Fibroblast of mammary gland (primary cell): ENCODE results near the gene CADPS2.
"Not testable (repeated sequence)": the region's sequence is repeated elsewhere in the genome, so short reads cannot be mapped to it uniquely, and the experiment has no call there.

Experiments used
- DNase-seq: peaks from one replicate; pipeline ENCODE4 v3.0.0-alpha.2; 2010; ENCODE audit warnings: low read depth
- H3K4me3 ChIP-seq: 2 replicates; pipeline ENCODE4 v1.5.1; 2011; ENCODE audit warnings: low read depth, mild to moderate bottlenecking, low read length, moderate library complexity; ENCODE audit not compliant: control insufficient read depth
- CTCF ChIP-seq: conservative IDR thresholded peaks from 2 replicates; pipeline ENCODE4 v1.5.1; 2011; ENCODE audit warnings: low read depth, low read length, inconsistent platforms; ENCODE audit not compliant: control insufficient read depth, insufficient read depth

The CADPS2 gene

GRCh38 chr7:122847871-122848473, 38.3 kb downstream of the CADPS2 start:
- TF ChIP-seq CTCF: no peak
- DNase-seq: no peak
- H3K4me3 ChIP-seq: no peak overlapping the region

GRCh38 chr7:122846591-122846990, 39.7 kb downstream of the CADPS2 start:
- no peak overlapping the region for H3K4me3 ChIP-seq
- no peak for TF ChIP-seq CTCF
- DNase-seq: no peak

- no peak for DNase-seq
- no peak overlapping the region for H3K4me3 ChIP-seq
- TF ChIP-seq CTCF: no peak
Observed at GRCh38 chr7:122845286-122845685, 41.0 kb downstream of the CADPS2 start.

GRCh38 chr7:122844191-122844988, 41.9 kb downstream of the CADPS2 start:
- no peak for TF ChIP-seq CTCF
- no peak for DNase-seq
- H3K4me3 ChIP-seq: no peak overlapping the region

GRCh38 chr7:122842971-122843370, 43.3 kb downstream of the CADPS2 start:
- H3K4me3 ChIP-seq: no peak overlapping the region
- no peak for DNase-seq
- no peak for TF ChIP-seq CTCF

GRCh38 chr7:122836286-122836685, 50.0 kb downstream of the CADPS2 start:
- DNase-seq, H3K4me3 ChIP-seq: not testable (repeated sequence)

GRCh38 chr7:122834571-122834942, 51.7 kb downstream of the CADPS2 start:
- not testable (repeated sequence) for H3K4me3 ChIP-seq, DNase-seq
